Right lung (tissue), 5 donors: ENCODE data around the gene MMS22L. TPM values are rescaled to one million over a fixed set of nuclear protein-coding genes. Genes with fewer than 3 reads are reported as not detected.

Experiments
- DNase-seq, 2 donors: peaks; one replicate each; pipeline ENCODE4 v3.0.0-alpha.2; 2013
- polyA plus RNA-seq, 5 donors: library from polyadenylated mRNA; unstranded; fragments of 120-200 nt; gene quantifications; one replicate each; pipeline versions ENCODE4 v1.2.1 to v1.2.3, GENCODE V29; 2013; ENCODE audit warnings: inconsistent platforms in 1 of 5, low replicate concordance in 1 of 5; ENCODE audit not compliant: insufficient read length in 5 of 5, insufficient read depth in 1 of 5

Gene MMS22L
- polyA plus RNA-seq, 5 donors, result 7.9 to 20.0 (median 16.9) TPM

GRCh38 chr6:97141756-97142155, 141.3 kb downstream of the MMS22L start:
- no peak for DNase-seq

- no peak for DNase-seq
These were observed 144.4 kb downstream of the MMS22L start for GRCh38 chr6:97138581-97138980.

- DNase-seq, result no peak
These were observed 146.2 kb downstream of the MMS22L start for GRCh38 chr6:97136626-97137358.

- DNase-seq, result peak in 1 of 2 donors; percentile 3
These were observed 149.9 kb downstream of the MMS22L start for GRCh38 chr6:97133067-97133466.

GRCh38 chr6:97129106-97129505, 153.9 kb downstream of the MMS22L start:
- DNase-seq, result no peak

- DNase-seq, result no peak
These were observed 154.5 kb downstream of the MMS22L start for GRCh38 chr6:97128507-97128906.

- DNase-seq, result no peak
These were observed 159.4 kb downstream of the MMS22L start for GRCh38 chr6:97123652-97124051.

GRCh38 chr6:97123112-97123511, 159.9 kb downstream of the MMS22L start:
- DNase-seq, result no peak

- no peak for DNase-seq
These were observed 162.5 kb downstream of the MMS22L start for GRCh38 chr6:97120511-97120910.

- DNase-seq, result no peak
These were observed 168.4 kb downstream of the MMS22L start for GRCh38 chr6:97114645-97115044.

- DNase-seq, result no peak
These were observed 169.8 kb downstream of the MMS22L start for GRCh38 chr6:97113170-97113569.

- DNase-seq, result no peak
These were observed 171.8 kb downstream of the MMS22L start for GRCh38 chr6:97111243-97111642.

- no peak for DNase-seq
These were observed 172.4 kb downstream of the MMS22L start for GRCh38 chr6:97110626-97111025.

- no peak for DNase-seq
These were observed 172.9 kb downstream of the MMS22L start for GRCh38 chr6:97110149-97110548.

GRCh38 chr6:97109444-97109843, 173.6 kb downstream of the MMS22L start:
- DNase-seq, result no peak

- DNase-seq, result no peak
These were observed 180.7 kb downstream of the MMS22L start for GRCh38 chr6:97102145-97102790.

GRCh38 chr6:97100696-97101095, 182.3 kb downstream of the MMS22L start:
- DNase-seq, result no peak

- DNase-seq, result no peak
These were observed 185.7 kb downstream of the MMS22L start for GRCh38 chr6:97097068-97098047.

- DNase-seq, result no peak
These were observed 187.6 kb downstream of the MMS22L start for GRCh38 chr6:97095311-97095850.

- DNase-seq, result no peak
These were observed 188.6 kb downstream of the MMS22L start for GRCh38 chr6:97094376-97094775.

- DNase-seq, result no peak
These were observed 190.2 kb downstream of the MMS22L start for GRCh38 chr6:97092673-97093305.
